Stimulated activated CD4-positive, alpha-beta T cell treated with anti-CD3 and anti-CD28 coated beads, Interleukin-15, amount 100 ng/mL, for 24 hours (primary cell): ENCODE data around the gene SPACA6.
A peak's percentile ranks its signal among the peaks of the same experiment; 100 is the strongest.
"Not testable (repeated sequence)": the region's sequence is repeated elsewhere in the genome, so short reads cannot be mapped to it uniquely, and the experiment has no call there.

Experiments used
- DNase-seq: peaks from one replicate; pipeline ENCODE4 v3.0.0-alpha.2; 2020

SPACA6 gene

DNA sequence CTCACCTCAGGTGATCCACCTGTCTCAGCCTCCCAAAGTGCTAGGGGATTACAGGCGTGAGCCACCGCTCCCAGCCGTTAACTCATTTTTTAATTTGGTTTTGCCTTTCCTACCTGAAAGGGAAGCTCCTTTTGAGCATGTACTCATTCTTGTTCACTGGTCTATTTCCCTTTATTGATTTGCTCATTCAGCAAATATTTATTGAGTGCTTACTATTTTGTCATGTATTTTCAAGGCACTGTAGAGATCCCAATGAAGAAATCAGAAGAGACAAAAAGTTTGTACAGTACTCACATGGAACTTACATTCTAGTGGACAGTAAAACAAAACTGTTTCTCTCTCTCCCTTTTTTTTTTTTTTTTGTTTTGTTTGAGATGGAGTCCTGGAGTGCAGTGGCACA, 13.8 kb downstream of the SPACA6 start:
- DNase-seq = no peak

GRCh38 chr19:51708811-51709210, 15.7 kb downstream of the SPACA6 start:
- DNase-seq = no peak

DNA sequence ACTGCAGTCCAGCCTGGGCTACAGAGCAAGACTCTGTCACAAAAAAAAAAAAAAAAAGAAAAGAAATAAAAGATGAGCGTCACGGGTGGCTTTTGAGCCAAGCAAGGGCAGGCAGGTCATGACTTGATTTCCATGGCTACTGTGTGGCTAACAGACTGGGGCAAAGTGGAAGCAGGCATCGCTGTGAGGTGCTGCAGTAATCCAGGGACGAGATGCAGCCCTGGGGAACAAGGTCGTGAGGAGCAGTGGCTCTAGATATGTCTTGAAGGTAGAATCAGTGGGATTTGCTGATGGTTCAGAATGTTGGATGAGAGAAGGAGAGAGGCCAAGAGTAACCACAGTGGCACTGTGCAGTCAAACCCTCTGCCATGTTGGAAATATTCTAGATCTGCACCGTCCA, 16.4 kb downstream of the SPACA6 start:
- DNase-seq = no peak

GRCh38 chr19:51710163-51710562, 17.0 kb downstream of the SPACA6 start:
- no peak for DNase-seq

- no peak for DNase-seq
Observed at GRCh38 chr19:51711702-51712101, 18.6 kb downstream of the SPACA6 start.

DNA sequence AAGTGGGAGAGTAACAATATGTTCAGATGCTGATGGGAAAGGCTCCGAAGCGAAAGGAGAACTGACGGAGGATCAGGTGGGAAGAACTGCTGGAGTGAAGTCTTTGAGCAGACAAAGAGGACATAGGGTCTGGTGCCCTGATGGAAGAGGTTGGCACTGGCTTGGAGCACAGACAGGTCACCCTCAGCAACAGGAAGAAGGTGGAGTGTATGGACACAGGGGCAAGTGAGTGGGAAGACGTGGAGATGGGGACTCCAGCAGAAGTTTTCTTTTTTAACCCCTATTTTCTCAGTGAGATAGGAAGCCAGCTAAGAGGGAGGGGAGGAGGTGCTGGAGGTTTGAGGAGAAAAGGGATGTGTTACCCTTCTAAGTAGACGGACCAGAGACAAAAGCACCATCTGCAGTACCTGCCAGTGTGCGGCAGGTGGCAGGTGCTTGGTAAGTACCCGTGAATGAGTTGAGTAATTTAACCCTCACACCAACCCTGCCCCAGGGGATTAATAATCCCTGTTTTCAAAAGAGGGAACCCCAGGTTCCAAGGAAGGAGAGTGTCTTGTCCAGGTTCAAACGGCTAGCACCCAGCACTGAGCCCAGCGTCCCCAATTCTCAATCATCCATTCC, 19.4 kb downstream of the SPACA6 start:
- peak; percentile 18 for DNase-seq

DNA sequence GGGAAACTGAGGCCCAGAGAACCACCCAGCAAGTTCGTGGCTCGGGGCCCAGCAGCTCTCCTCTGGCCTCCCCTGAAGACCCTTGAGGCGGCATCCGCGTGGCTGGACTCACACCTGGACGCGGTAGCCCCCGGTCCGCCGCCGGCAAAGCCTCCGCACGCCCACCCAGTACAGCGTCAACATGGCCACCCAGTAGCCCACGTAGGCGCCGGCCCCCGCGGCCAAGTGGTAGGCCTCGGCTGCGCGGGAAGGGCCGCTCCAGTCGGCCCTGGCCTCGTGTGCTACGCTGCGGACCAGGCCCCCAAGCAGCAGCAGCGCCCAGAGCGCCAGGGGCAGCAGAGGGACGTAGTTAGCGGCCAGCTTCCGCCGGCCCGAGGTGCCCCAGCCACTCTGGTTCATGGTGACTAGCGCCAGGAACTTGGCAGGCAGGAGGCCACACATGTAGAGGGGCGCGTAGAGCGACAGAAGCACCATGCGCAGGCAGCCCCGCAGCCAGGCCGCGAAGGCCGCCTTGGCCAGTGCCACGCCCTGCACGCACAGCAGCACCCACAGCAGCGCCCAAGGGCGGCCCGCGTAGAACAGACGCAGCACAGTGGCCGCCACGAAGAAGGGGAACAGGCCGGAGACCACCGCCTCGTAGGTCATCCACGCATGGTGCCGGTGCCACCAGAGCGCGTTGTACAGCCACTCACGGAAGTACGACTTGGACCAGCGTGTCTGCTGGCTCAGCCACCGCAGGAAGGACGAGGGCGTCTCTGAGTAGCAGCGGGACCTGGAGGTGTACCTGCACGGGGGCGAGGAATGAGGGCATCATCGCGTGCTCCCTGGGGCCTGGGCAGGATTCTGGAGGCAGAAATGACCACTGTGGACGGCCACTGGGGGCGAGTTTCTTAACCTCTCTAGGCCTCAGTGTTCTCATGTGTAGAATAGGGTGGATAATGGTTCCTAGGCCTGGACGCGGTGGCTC, 20.5 kb downstream of the SPACA6 start:
- no peak for DNase-seq

DNA sequence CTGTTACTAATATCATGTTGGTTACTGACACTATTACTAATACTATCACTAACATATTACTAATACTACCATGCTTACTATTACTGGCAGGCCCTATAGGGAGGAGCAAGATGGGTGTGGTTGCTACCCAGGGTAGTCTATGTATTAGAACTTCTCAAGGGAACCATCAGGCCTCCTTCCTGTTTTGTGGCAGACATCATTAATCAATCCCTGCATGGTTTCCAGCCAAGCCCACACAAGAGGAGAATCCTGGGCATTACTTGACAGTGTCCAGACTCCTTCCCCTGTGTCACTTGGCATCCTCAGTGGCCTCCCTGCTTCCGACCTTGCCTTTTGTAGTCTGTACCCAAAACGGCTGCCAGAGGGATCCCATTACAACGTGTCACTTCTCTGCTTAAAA, 21.7 kb downstream of the SPACA6 start:
- no peak for DNase-seq

GRCh38 chr19:51715850-51716249, 22.7 kb downstream of the SPACA6 start:
- DNase-seq = no peak

DNA sequence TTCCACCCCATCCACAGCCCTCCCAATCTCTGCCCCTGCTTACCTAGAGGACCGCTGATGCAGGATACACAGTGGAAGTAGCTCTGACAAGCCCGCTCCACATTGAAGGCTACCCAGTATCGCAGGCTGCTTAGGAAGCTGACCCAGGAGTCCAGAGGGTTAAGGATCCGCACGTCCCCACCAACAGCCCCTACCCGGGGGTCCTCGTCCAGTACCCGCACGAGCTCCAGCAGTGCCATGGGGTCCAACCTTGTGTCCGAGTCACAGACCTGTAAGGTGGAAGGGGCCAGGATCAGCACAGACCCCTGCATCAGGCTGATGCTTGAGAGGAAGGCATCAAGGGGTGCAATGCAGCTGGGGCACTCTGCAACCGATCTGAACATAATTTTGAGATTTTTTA, 23.8 kb downstream of the SPACA6 start:
- no peak for DNase-seq

DNA sequence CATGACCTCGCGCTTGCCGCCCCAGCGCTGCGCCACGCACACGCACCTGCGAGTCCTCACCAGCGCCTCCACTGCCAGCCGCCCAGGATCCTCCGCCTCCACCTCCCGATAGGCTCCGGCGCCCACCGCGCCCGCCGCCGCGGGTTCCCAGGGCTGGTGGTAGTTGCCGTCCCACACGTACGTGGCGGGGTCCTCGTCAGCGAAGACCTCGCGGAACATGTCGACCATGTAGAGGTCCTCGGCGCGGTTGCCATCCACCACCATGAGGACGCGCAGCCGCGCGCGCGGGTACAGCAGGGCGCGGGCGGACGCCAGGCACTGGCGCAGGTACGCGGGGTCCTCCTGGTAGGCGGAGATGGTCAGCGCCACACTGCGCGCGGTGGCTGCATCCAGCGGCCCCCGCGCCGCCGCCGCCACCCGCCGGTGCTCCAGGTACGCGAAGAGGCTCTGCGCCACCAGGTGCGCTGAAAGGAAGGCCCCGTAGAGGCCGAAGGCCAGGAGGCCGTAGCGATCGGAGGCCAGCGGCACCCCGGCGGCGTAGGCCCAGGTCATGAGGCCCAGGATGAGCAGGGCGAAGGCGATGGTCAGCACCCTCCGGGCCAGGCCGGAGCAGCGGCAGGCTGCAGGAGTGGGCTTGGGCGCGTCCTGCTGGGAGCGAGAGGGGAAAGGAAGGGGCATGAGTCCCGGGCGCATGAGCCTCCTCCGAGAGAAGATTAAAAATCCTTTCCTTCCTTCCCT, 26.3 kb downstream of the SPACA6 start:
- DNase-seq = no peak

DNA sequence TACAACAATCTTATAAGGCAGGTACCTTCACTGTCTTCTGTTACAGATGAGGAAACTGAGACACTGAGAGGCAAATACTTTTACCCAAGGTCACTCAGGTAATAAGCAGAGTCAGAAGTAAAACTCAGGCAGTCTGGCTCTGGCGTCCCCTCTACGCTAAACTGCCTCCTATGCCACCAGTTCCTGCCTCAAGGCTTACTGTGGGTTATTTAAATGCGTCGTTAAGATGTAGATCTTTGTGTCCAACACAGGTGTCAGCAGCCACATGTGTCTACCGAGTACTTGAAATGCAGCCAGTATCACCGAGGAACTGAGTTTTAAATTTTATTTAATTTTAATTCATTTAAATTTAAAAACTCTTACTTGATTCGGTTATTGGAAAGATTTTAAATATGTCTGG, 28.8 kb downstream of the SPACA6 start:
- DNase-seq = no peak

GRCh38 chr19:51722492-51722891, 29.4 kb downstream of the SPACA6 start:
- DNase-seq = no peak

DNA sequence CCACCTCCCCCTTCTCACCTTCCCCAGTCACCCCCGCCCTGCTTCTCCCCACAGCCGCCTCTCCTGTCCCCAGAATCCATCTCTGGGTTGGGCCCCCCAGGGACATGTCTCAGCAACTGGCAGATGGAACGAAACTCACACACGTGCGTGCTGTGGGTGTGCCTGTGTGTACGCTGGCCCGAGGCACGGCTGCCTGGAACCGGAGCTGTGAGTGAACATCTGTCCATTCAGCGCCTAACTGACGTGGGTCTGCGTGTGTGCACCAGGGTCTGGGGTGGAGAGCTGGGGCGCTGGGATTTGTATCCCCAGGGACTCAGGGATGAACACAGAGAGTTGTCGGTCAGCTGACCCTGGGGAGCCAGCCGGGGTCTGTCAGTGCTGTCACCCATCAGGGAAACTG, 31.4 kb downstream of the SPACA6 start:
- DNase-seq = no peak

- no peak for DNase-seq
Observed at GRCh38 chr19:51726049-51726448, 32.9 kb downstream of the SPACA6 start.

GRCh38 chr19:51727349-51727880, 34.3 kb downstream of the SPACA6 start:
- DNase-seq = no peak

- no peak for DNase-seq
Observed at GRCh38 chr19:51729781-51730180, 36.7 kb downstream of the SPACA6 start.

DNA sequence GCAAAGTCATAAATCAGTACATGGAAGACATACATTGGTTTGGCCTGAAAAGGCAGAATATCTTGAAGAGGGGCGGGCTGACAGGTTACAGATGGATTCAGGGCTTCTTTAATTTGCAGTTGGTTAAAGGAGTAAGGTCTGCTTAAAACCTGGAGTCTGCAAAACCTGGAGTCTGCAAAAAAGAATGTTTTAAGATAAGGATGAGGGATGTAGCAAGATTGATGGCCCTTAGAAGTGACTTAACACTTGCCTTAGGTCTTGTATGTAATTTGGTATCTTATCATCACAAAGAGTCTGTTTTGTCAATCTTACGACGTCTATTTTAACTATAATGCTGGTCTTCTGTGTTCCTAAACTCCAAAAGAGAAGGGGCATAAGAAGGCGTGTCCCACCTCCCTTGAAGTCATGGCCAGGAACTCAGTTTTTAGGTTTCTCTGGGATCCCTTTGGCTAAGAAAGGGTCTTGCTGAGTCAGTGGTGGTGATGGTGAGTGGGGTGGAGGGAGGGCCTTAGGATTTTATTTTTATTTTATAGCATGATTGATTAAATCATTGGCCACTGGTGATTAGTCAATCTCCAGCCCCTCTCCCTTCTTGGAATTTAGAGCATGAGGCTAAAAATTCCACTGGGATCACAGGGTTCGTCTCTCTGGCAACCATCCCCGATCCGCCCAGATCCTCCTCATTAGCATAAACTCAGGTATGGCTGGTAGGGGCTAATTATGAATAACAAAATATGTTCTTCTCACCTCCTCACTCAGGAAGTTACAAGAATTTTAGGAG, 40.8 kb downstream of the SPACA6 start:
- no peak for DNase-seq

- no peak for DNase-seq
Observed at GRCh38 chr19:51735759-51736449, 42.8 kb downstream of the SPACA6 start.

GRCh38 chr19:51737389-51737788, 44.3 kb downstream of the SPACA6 start:
- DNase-seq = no peak

DNA sequence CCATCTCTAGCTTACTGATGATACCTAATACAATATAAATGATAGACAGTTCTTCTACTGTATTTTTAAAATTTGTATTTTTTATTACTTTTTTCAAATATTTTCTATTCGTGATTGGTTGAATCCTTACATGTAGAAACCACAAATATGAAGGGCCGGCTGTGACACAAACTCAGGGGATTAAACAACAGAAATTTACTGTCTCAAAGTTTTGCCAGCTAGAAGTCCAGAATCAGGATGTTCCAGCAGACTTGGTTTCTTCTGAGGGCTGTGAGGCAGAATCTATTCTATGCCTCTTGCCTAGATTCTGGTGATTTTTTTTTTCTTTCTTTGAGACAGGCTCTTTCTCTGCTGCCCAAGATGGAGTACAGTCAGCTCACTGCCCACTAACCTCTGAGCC, 44.8 kb downstream of the SPACA6 start:
- DNase-seq = no peak

DNA sequence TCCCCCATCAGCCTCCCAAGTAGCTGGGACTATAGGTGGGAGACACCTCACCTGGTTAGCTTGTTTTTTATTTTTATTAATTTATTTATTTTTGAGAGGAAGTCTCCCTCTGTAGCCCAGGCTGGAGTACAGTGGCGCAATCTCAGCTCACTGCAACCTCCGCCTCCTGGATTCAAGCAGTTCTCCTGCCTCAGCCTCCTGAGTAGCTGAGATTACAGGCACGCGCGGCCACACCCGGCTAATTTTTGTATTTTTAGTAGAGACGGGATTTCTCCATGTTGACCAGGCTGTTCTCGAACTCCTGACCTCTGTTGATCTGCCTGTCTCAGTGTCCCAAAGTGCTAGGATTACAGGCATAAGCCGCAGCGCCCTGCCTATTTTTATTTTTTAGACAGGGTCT, 45.4 kb downstream of the SPACA6 start:
- DNase-seq = not testable (repeated sequence)
